Middle frontal gyrus (tissue), 1 donor: Measurements from ENCODE around the gene DYNLT1.

ENCODE experiments used
- DNase-seq: peaks from one replicate; pipeline ENCODE4 v3.0.0-alpha.2; 2015; ENCODE audit warnings: low spot score; ENCODE audit errors: extremely low spot score

Gene DYNLT1

GRCh38 chr6:158603261-158604047, 41.1 kb downstream of the DYNLT1 start:
- DNase-seq: no peak

GRCh38 chr6:158599635-158600034, 44.9 kb downstream of the DYNLT1 start:
- no peak for DNase-seq

GRCh38 chr6:158597565-158597964, 47.0 kb downstream of the DYNLT1 start:
- DNase-seq: no peak

GRCh38 chr6:158596861-158597260, 47.7 kb downstream of the DYNLT1 start:
- DNase-seq: no peak

GRCh38 chr6:158595223-158595622, 49.3 kb downstream of the DYNLT1 start:
- DNase-seq: no peak

GRCh38 chr6:158593670-158594069, 50.9 kb downstream of the DYNLT1 start:
- DNase-seq: no peak

GRCh38 chr6:158591810-158592209, 52.7 kb downstream of the DYNLT1 start:
- no peak for DNase-seq

GRCh38 chr6:158591134-158591809, 53.3 kb downstream of the DYNLT1 start:
- no peak for DNase-seq

GRCh38 chr6:158589366-158589765, 55.2 kb downstream of the DYNLT1 start:
- no peak for DNase-seq

- DNase-seq: no peak
Measured at GRCh38 chr6:158586652-158587051, 57.9 kb downstream of the DYNLT1 start.
